SIG-M5 treated with dmso at 0.1 percent for 504 hours (cell line): ENCODE data around the gene KRTAP2-4.
"Not testable (repeated sequence)": the region's sequence is repeated elsewhere in the genome, so short reads cannot be mapped to it uniquely, and the experiment has no call there.

Experiments used
- DNase-seq: peaks from one replicate; lab custom pipeline; 2025; ENCODE audit not compliant: unreplicated experiment; lab: John Stamatoyannopoulos, UW

KRTAP2-4 gene

GRCh38 chr17:41037853-41038350 is 27.8 kb downstream of the KRTAP2-4 start:
- DNase-seq, result no peak

GRCh38 chr17:41034346-41034935 is 31.2 kb downstream of the KRTAP2-4 start, which contains the start of gene KRTAP1-3:
TSS of gene KRTAP1-3 (minus strand) at chr17:41034874. CDS start at chr17:41034821, 53 bp downstream.
- not testable (repeated sequence) for DNase-seq

DNA sequence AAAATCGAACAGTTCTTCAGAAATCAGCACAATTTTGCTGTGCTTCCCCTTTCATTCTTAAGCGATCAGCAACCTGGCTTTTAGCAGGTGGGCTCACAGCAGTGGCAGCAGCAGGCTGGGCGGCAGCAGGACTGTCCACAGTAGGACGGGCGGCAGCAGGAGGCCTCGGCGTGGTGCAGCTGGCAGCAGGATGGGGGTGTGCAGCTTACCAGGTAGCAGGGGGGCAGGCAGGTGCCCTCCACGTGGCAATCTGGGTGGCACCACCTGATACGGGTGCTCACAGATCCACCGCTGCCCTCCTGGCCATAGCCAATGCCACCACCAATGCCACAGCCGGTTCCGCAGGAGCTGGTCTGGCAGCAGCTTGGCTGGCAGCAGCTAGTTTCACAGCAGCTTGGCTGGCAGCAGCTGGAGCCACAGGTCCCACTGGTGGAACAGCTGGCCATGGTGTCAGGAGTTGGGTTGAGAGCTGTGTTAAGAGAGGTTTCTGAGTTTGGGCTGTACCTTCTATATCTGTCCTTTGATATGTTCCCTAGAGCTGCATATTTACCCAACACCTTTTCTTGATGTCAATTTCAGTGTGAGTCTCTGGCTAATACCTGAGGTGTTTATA is 35.9 kb downstream of the KRTAP2-4 start, which contains the start of gene KRTAP1-4:
Gene KRTAP1-4, minus strand, starts transcription at position 563 of the 613 bp plus-strand sequence. Its CDS starts 117 bp downstream, at position 446.
- no peak for DNase-seq

GRCh38 chr17:41026715-41027471 is 38.8 kb downstream of the KRTAP2-4 start, which contains the start of gene KRTAP1-5:
TSS of gene KRTAP1-5 (minus strand) at chr17:41027208. CDS start at chr17:41027155, 53 bp downstream.
- no peak for DNase-seq

GRCh38 chr17:41024697-41025096 is 41.0 kb downstream of the KRTAP2-4 start:
- no peak for DNase-seq

GRCh38 chr17:41020336-41020735 is 45.3 kb downstream of the KRTAP2-4 start:
- DNase-seq, result no peak

GRCh38 chr17:41019415-41019814 is 46.3 kb downstream of the KRTAP2-4 start:
- no peak for DNase-seq

GRCh38 chr17:41018541-41018940 is 47.1 kb downstream of the KRTAP2-4 start:
- DNase-seq, result no peak

GRCh38 chr17:41016578-41017215 is 49.0 kb downstream of the KRTAP2-4 start:
- DNase-seq, result no peak

DNA sequence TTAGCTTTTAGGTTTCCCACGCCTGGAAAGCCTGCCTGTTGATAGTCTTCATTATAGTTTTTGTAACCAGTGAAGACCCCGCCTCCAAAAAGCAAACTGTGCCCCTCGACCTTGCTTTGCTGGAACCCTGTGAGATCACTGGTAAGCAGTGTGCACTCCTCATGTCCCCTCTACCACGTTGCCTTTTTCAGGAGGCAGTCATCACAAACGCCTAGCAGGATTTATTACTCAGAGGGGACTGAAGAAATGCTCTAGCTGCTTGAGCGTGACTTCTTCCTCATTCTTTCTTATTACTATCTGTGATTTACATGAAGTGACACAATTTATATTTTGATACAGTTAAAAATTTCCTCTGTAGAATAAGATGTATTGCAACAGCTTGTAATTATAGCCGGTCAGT is 50.2 kb downstream of the KRTAP2-4 start:
- DNase-seq, result no peak
